BJ (cell line): Measurements from ENCODE around the gene UST. TPM values are rescaled to one million over a fixed set of nuclear protein-coding genes. Genes with fewer than 3 reads are reported as not detected.

Experiments
- CTCF ChIA-PET: fragments of 350-600 bp; formaldehyde crosslinking; extraction: SDS; loops from one replicate; lab custom pipeline; 2021; ENCODE audit warnings: antibody characterized with exemption, inconsistent platforms; lab: Yijun Ruan, JAX
- POLR2A ChIA-PET: fragments of 300-600 bp; sonication (Branson Sonifier 250); formaldehyde crosslinking; extraction: SDS; loops from one replicate; lab custom pipeline; 2021; ENCODE audit warnings: antibody characterized with exemption; lab: Charles Lee
- DNase-seq: peaks from one replicate; pipeline ENCODE4 v3.0.0-alpha.2; 2011; ENCODE audit warnings: low read depth
- H3K27me3 ChIP-seq: 2 replicates; pipeline ENCODE4 v1.6.0; 2011; ENCODE audit warnings: low read length; ENCODE audit not compliant: control insufficient read depth, insufficient read depth
- H3K36me3 ChIP-seq: 2 replicates; pipeline ENCODE4 v1.5.1; 2011; ENCODE audit warnings: low read length; ENCODE audit not compliant: control insufficient read depth, insufficient read depth
- H3K4me3 ChIP-seq: 2 replicates; pipeline ENCODE4 v1.5.1; 2011; ENCODE audit warnings: low read depth, mild to moderate bottlenecking, control low read depth, low read length
- polyA plus RNA-seq: library from polyadenylated mRNA; depleted of rRNA; stranded (reverse); fragments of >200 nt; gene quantifications from 2 replicates; pipeline ENCODE4 v1.2.3, GENCODE V29; 2011
- TF ChIP-seq, protein P1 (sequence below): IDR thresholded peaks from 2 replicates; pipeline ENCODE4 v1.5.1; 2011; ENCODE audit warnings: low read depth, mild to moderate bottlenecking, control low read depth, inconsistent platforms, low read length, moderate library complexity; ENCODE audit not compliant: insufficient read depth

UST gene
- polyA plus RNA-seq, 1 experiment, result 6.8 TPM

DNA sequence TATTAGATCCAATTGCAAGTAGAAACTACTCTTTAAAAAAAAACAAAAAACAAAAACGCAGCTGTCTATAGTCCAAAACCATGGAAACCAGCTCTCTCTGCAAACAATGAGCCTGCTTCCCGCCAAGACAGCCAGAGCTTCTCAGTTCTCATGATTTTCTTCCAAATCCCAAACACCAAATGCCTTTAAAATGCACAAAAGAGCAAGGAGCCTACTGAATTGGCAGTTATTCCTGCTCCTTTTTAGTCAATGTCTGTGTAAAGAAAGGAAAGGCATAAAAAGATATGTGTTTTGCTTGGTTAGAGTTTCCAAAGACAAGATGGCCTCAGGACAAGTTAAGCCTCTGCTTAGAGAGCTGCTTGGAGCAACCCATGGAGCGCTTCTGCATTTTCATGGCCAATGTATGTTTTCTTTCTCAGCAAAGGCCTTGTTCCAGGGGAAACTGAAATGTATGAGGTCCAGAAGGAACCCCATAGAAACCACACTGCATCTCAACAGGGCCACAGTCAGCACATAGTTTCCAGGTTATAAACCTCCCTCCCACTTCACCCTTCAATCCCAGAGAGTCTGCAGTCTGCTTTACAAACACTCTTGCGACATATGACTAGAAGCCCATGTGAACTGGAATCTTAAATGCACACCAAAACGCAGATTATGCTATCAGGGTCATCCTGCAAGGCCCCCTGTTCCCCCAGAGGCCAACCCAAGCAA is 361.4 kb downstream of the UST start:
- no peak for DNase-seq
- no peaks in the 10 kb centered on the region for H3K36me3 ChIP-seq
- no peak overlapping the region for H3K4me3 ChIP-seq
- TF ChIP-seq, protein P1, sequence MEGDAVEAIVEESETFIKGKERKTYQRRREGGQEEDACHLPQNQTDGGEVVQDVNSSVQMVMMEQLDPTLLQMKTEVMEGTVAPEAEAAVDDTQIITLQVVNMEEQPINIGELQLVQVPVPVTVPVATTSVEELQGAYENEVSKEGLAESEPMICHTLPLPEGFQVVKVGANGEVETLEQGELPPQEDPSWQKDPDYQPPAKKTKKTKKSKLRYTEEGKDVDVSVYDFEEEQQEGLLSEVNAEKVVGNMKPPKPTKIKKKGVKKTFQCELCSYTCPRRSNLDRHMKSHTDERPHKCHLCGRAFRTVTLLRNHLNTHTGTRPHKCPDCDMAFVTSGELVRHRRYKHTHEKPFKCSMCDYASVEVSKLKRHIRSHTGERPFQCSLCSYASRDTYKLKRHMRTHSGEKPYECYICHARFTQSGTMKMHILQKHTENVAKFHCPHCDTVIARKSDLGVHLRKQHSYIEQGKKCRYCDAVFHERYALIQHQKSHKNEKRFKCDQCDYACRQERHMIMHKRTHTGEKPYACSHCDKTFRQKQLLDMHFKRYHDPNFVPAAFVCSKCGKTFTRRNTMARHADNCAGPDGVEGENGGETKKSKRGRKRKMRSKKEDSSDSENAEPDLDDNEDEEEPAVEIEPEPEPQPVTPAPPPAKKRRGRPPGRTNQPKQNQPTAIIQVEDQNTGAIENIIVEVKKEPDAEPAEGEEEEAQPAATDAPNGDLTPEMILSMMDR, result no peak
- POLR2A ChIA-PET, result interaction anchor here (0.8 kb wide), 1 partner anchor 63 kb away, joined by 4 read pairs; no protein-coding TSS in a partner anchor
- CTCF ChIA-PET, result no interaction called here
- H3K27me3 ChIP-seq, result peaks cover 5% of the 10 kb centered on the region

DNA sequence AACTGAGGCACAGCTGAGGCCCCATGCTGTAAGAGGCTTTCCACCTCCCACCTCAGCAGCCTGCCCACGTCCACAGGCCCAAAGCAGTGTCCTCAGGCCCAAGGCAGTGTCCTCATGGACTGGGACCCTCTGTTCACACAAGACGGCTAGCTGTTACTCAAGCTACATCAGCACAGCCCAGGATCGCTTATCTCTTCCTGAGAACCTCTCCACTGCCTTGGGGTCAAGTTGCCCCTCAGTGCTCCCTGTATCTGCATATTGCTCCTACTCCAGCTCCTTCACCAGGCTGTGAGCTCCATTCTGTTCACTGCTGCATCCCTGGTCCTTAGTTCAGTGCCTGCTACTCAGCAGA is 361.9 kb downstream of the UST start:
- H3K27me3 ChIP-seq, result peaks cover 5% of the 10 kb centered on the region
- TF ChIP-seq, protein P1, result no peak
- CTCF ChIA-PET, result no interaction called here
- DNase-seq, result no peak
- POLR2A ChIA-PET, result interaction anchor here (0.8 kb wide), 1 partner anchor 63 kb away, joined by 4 read pairs; no protein-coding TSS in a partner anchor
- no peak overlapping the region for H3K4me3 ChIP-seq
- no peaks in the 10 kb centered on the region for H3K36me3 ChIP-seq

DNA sequence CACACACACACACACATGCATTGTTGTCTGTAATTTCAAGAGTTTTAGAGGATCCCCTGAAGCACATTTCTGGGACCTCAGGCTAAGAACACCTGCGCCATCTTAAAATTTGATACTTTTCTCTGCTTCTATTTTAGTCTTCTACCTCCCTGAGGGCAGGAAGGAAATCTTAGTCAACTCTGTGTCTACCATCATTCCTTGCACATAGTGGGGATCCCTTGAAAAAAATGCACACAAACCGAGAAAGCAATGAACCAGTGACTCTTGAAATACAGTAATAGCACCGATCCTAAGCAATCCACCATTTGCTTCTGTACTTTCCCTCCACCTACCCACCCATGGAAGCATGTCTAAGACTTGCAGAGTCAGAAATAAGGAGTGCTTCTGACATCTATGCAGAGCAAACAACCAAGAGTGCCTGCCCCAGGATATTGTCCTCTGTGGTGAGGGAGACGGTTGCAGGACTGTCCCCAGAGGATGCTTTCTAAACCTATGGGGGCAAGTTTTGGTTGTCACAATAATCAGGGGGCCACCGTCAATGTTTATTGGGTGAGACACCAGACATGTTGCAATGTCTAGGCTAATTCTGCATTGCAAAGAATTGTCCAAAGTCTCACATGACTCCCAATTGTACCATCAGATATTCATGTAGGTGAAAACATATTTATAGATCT is 362.7 kb downstream of the UST start:
- ChIA-PET POLR2A (interaction anchor here (0.8 kb wide), 1 partner anchor 64 kb away, joined by 4 read pairs; no protein-coding TSS in a partner anchor), CTCF (no interaction called here)
- no peaks in the 10 kb centered on the region for H3K36me3 ChIP-seq
- H3K4me3 ChIP-seq, result no peak overlapping the region
- TF ChIP-seq, protein P1, result no peak
- DNase-seq, result no peak
- peaks cover 5% of the 10 kb centered on the region for H3K27me3 ChIP-seq

DNA sequence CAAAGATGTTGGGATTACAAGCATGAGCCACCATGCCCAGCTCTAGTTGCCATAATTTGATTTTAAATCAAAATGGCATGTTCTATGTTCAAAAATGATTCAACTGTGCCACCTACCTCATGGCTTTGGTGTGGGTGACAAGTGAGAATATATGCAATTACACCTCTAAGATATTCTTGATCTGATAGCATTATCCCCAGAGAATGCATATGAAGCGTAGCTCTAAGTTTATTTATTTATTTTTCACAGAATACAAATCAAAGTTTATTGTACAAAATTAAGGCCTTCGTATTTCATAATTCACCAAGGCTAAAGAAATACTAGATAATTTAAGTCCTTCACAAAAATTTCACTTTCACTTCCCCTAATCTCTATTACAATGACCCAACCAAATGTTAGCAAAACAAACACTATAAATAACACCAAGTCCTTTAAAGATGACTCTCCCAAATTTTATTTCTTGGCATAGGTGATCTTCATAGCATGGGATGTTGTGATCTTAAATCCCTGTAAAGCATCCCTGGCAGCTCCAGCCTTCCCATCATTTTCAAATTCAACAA is 364.8 kb downstream of the UST start:
- Histone ChIP-seq H3K36me3 (no peaks in the 10 kb centered on the region), H3K4me3 (no peak overlapping the region), H3K27me3 (peaks cover 4% of the 10 kb centered on the region; the same call in 1 of the 2 replicates)
- TF ChIP-seq, protein P1, result no peak
- ChIA-PET CTCF (no interaction called here), POLR2A (no interaction called here)
- DNase-seq, result no peak

DNA sequence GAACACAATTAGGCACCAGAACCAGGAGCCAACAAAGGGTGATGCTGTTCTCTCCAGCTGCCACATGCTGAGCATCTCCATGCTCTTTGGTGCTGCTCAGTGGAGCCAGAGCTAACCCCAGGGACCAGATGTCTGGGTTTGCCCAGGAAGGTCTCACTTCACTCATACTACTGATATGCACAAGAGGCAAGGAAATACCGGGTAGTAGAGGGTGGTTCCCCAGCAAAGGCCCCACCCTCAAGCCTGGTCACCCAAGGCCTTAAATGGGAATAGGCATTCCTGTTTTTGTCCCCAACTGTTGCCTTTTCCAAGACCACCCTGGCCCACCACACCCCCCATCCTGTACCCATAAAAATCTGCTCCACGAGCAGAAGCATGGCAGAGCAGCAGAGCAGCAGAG is 366.1 kb downstream of the UST start:
- Histone ChIP-seq H3K36me3 (no peaks in the 10 kb centered on the region), H3K4me3 (no peak overlapping the region), H3K27me3 (peaks cover 7% of the 10 kb centered on the region; the same call in 1 of the 2 replicates)
- no peak for DNase-seq
- ChIA-PET CTCF (no interaction called here), POLR2A (no interaction called here)
- TF ChIP-seq, protein P1, result no peak
